22Rv1 (cell line): ENCODE results near the gene ZNF157.

ENCODE experiments used
- ZFX ChIP-seq: fragments of 450-650 bp; IDR thresholded peaks from 2 replicates; pipeline ENCODE4 v1.6.1; 2017; ENCODE audit warnings: antibody characterized with exemption, borderline replicate concordance
- TF ChIP-seq, protein P1 (sequence below): fragments of 450-650 bp; IDR thresholded peaks from 2 replicates; pipeline ENCODE4 v1.5.1; 2017; ENCODE audit warnings: mild to moderate bottlenecking

DNA sequence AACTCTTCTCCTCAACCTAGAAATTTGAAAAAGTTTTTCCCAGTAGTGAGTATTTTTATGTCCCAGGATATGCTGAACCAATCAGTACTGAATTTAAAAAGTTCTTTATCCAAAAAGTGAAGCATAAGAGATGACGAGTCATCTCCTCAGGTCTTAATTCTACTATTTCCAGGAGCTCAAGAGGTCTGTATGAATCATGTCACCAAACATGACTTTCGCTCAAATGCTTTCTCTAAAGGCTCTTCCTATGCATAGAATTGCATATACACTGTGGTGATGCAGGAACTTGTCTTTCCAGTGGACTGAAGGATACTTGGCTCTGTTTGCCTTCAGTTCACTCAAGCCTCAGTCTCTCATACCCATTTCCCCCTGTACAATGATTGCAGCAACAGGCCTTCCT, 76.6 kb downstream of the ZNF157 start:
- TF ChIP-seq, protein P1, sequence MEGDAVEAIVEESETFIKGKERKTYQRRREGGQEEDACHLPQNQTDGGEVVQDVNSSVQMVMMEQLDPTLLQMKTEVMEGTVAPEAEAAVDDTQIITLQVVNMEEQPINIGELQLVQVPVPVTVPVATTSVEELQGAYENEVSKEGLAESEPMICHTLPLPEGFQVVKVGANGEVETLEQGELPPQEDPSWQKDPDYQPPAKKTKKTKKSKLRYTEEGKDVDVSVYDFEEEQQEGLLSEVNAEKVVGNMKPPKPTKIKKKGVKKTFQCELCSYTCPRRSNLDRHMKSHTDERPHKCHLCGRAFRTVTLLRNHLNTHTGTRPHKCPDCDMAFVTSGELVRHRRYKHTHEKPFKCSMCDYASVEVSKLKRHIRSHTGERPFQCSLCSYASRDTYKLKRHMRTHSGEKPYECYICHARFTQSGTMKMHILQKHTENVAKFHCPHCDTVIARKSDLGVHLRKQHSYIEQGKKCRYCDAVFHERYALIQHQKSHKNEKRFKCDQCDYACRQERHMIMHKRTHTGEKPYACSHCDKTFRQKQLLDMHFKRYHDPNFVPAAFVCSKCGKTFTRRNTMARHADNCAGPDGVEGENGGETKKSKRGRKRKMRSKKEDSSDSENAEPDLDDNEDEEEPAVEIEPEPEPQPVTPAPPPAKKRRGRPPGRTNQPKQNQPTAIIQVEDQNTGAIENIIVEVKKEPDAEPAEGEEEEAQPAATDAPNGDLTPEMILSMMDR = no peak
- no peak for TF ChIP-seq ZFX
